HG03025 (cell line): ENCODE results near the gene GBE1.
"Not testable (repeated sequence)": the region's sequence is repeated elsewhere in the genome, so short reads cannot be mapped to it uniquely, and the experiment has no call there.

ENCODE experiments used
- ATAC-seq: cut with Tn5 transposase; IDR thresholded peaks from one replicate; pipeline ENCODE4 v1.9.1; 2021; ENCODE audit warnings: mild to moderate bottlenecking, moderate library complexity; ENCODE audit not compliant: unreplicated experiment, low FRiP score

The GBE1 gene

GRCh38 chr3:81760924-81761903 lies at the start of gene GBE1:
Gene GBE1, minus strand, starts transcription at chr3:81761645. Its CDS starts 128 bp downstream, at chr3:81761517.
- peak; percentile 92 for ATAC-seq

GRCh38 chr3:81808900-81809299 lies 47.5 kb upstream of the GBE1 start:
- no peak for ATAC-seq

- no peak for ATAC-seq
These were observed 38.0 kb upstream of the GBE1 start for GRCh38 chr3:81799403-81799802.

- ATAC-seq, result no peak
These were observed 32.0 kb upstream of the GBE1 start for GRCh38 chr3:81793410-81793809.

- no peak for ATAC-seq
These were observed 28.7 kb upstream of the GBE1 start for GRCh38 chr3:81790117-81790516.

DNA sequence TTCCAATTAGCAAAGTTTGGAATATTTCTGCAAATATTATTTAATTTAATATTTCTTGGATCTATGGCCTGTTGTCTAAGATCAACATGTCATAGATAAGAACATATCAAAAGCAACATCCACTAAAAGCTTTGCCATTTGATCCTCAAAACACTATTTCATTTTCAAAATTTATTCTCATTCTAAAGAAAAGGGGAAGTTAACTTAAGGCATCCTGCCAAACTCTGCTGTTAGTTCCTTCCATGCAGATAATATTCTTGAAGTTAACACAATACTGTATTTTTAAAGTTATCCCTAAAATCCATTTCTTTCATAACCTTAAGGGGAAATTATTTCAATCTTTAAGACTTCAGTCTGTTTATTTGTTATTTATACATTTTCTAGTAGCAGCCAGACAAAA lies 28.2 kb upstream of the GBE1 start:
- no peak for ATAC-seq

DNA sequence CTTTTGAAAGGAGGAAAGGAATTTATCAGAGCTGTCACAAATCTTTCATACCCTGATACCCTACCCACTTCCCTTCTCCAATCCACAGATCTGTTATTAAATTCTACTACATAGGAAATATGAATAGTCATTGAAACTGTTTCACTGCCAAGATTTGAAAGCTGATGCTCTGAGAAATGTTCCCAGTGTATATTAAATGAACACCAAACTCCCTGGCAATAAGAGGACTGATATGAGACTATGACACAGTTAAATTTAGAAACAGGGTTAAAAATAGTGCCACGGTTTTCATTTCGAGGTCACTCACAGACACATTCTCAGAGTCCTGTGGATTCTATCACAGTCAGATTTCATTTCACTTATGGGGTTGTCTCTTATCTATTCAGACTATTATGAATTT lies 27.2 kb upstream of the GBE1 start:
- no peak for ATAC-seq

GRCh38 chr3:81788044-81788443 lies 26.6 kb upstream of the GBE1 start:
- ATAC-seq, result no peak

DNA sequence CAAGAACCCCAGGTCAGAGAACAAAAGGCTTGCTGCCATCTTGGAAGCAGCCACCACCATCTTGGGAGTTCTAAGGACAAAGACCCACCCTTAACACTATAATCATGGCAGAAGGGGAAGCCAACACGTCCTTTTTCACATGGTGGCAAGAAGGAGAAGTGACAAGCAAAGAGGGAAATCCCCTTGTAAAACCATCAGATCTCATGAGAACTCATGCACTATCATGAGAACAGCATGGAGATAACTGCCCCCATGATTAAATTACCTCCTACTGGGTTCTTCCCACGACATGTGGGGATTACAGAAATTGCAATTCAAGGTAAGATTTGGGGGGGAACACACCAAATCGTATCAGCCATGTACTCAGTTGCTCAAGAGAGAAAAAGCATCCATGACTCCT lies 21.1 kb upstream of the GBE1 start:
- no peak for ATAC-seq

GRCh38 chr3:81778678-81779182 lies 17.3 kb upstream of the GBE1 start:
- no peak for ATAC-seq

DNA sequence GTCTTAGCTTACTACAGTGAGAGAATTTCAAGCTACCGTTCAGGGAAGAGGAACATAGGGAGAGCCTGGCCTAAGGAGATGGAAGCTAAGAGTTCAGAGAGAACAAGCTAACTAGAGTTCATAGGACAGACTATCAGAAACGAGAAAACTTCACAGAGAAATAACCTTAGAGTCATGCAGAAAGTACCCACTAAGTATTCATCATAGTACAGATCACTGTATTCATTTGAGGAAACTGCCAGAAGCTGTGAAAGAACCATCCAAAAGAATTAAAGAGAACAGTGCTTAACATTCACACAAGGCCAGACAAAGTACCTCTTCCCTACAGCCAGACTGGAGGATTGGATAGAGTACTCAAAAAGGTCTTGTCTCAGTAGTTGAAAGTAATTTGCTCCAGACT lies 15.2 kb upstream of the GBE1 start:
- no peak for ATAC-seq

DNA sequence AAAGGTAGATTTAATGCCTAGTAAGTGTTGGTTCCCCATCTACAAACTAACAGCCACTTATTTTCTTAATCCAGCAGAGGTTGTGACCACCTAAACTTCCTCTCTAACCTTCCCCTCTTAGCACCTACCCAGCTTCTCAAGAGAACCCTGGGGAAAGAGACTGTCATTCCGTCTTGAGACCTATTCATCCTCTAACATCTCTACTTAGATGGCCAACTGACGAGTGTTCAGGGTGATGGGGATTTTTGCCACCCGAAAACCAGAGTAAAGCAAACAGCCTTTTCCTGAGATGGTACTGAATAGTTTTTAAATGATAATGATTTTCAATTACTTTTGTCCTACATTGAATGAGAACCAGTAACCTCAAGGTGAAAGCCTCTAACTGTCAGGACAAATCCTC lies 9.3 kb upstream of the GBE1 start:
- ATAC-seq, result no peak

- ATAC-seq, result no peak
These were observed 7.9 kb upstream of the GBE1 start for GRCh38 chr3:81769299-81769698.

DNA sequence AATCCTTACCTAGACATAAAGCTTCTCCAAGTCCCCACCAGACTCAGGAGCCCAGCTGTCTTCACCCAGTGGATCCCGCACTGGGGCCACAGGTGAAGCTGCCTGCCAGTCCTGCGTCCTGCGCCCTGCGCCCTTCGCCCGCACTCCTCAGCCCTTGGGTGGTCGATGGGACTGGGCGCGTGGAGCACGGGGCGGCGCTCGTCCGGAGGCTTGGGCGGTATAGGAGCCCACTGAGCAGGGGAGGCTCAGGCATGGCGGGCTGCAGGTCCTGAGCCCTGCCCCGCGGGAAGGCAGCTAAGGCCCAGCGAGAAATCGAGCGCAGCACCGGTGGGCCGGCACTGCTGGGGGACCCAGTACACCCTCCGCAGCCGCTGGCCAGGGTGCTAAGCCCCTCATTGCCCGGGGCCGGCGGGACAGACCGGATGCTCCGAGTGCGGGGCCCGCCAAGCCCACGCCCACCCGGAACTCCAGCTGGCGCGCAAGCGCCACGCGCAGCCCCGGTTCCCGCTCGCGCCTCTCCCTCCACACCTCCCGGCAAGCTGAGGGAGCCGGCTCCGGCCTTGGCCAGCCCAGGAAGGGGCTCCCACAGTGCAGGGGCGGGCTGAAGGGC lies 5.9 kb upstream of the GBE1 start:
- ATAC-seq, result not testable (repeated sequence)

- ATAC-seq, result no peak
These were observed 4.0 kb upstream of the GBE1 start for GRCh38 chr3:81765400-81765799.

DNA sequence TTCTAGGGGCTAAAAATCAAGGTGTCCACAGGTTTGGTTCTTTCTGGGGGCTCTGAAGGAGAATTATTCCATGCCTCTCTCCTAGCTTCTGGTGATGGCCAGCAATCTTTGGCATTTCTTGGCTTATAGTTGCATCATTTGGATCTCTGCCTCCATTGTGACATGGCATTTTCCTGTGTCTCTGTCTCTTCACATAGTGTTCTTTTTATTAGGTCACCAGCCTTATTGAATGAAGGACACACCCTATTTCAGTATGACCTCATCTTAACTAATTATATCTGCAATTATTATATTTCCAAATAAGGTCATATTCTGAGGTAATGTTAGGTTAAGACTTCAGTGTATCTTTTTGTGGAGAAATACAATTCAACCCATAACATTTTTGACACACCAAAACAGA lies 3.2 kb upstream of the GBE1 start:
- no peak for ATAC-seq

- no peak for ATAC-seq
These were observed 2.6 kb upstream of the GBE1 start for GRCh38 chr3:81764002-81764401.

DNA sequence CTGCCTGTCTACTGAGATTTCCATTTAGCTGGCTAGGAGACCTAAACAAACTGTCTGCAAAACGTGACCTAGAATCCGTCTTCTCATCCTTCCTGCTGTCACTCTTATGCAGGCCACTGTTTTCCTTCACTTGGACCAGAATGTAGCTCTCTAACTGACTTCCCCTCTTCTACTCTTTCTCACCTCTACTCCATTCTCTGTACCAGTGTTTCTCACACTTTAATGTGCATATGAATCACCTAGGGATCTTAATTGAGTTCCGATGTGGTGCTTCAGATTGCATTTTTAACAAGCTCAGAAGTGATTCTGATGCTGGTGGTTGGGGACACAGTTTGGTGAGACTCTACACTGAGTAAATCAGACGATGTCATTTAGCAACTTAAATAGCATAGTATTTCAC lies 1.6 kb upstream of the GBE1 start:
- no peak for ATAC-seq

- ATAC-seq, result peak; percentile 0
These were observed 597 bp upstream of the GBE1 start for GRCh38 chr3:81761904-81762580.

GRCh38 chr3:81760215-81760614 lies 1.2 kb downstream of the GBE1 start:
- no peak for ATAC-seq

DNA sequence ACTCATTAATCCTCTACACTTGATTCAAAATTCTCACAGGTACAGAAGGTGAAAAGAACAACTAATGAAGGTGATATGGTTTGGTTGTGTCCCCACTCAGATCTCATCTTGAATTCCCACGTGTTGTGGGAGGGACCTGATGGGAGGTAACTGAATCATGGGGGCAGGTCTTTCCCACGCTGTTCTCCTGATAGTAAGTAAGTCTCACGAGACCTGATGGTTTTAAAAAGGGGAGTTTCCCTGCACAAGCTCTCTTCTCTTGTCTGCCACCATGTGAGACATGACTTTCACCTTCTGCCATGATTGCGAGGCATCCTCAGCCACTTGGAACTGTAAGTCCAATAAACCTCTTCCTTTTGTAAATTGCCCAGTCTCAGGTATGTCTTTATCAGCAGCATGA lies 2.7 kb downstream of the GBE1 start:
- not testable (repeated sequence) for ATAC-seq
